Measurements from ENCODE around the gene UQCC5. TPM values are rescaled to one million over a fixed set of nuclear protein-coding genes. Genes with fewer than 3 reads are reported as not detected.

Gene UQCC5
- total and polyA plus RNA-seq, 2 donors (not counting 3 experiments of a cell fraction or from before 2014, with no cell fraction given) = 9.9 to 22.6 TPM

DNA sequence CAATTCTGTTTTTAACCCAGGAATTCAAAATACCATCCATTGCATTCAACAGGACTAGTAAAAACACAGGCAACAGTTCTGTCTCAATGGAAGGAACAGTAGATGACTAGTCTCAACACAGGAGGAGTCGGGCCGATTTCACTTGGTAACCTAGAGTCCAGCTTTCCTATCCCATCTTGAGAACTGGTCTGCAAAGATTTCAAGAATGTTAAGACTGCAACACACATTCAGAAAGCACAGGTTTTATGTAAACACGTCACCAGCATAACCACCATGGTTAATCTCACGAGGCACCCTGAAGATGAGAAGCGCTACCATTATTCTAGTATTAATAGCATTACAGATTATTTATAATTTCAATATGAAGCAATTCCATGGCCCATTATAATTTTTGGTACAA, 22.0 kb downstream of the UQCC5 start:
- no peaks in the 10 kb centered on the region for H3K4me1 ChIP-seq (ENCODE audit: control insufficient read depth, extremely low read depth, insufficient read depth, low read length)
- peaks cover 2% of the 10 kb centered on the region for H3K79me2 ChIP-seq (ENCODE audit: control insufficient read depth, insufficient read depth, low read length)
- H2AFZ ChIP-seq (ENCODE audit: low read depth, low read length) = no peak overlapping the region
- peaks cover 26 to 40% of the 10 kb centered on the region in 2 experiments for H3K36me3 ChIP-seq (ENCODE audit: control insufficient read depth in 2 of 2, extremely low read depth in 1 of 2, insufficient read depth in 2 of 2, low read length in 2 of 2)
- no peak for FAIRE-seq
- ChIA-PET POLR2A (no interaction called here), CTCF (no interaction called here)
- BruUV-seq (replicated peaks) = no TSS peak
- intact Hi-C loops (cut with micrococcal nuclease) (no loop called here), dilution Hi-C loops (cut with MboI; ENCODE audit: extremely low pct_ligation_motif_present, low sequenced_read_pairs) (no loop called here)
- no peak for DNase-seq (ENCODE audit: low read depth, low spot score)
- H3K4me2 ChIP-seq (ENCODE audit: insufficient read depth, low read length) = no peak overlapping the region
- no peak overlapping the region for H3K27ac ChIP-seq (ENCODE audit: insufficient read depth, low read depth, low read length)
- no peaks in the 10 kb centered on the region for H3K9me1 ChIP-seq (replicated peaks; ENCODE audit: control insufficient read depth, extremely low read depth, insufficient read depth, low read length)
- no peaks in the 10 kb centered on the region for H3K9me3 ChIP-seq (replicated peaks; ENCODE audit: control insufficient read depth, insufficient read depth, low read length)
- H4K20me1 ChIP-seq (replicated peaks; ENCODE audit: control insufficient read depth, extremely low read depth, insufficient read depth, low read length) = no peaks in the 10 kb centered on the region
- no peak overlapping the region for H3K4me3 ChIP-seq (replicated peaks in 1 of 3; ENCODE audit: insufficient read depth in 1 of 3, low read depth in 1 of 3, low read length in 3 of 3)
- no peak overlapping the region for H3K9ac ChIP-seq (replicated peaks; ENCODE audit: extremely low read depth, insufficient read depth, low read length)
- TF ChIP-seq MYC (IDR thresholded peaks at IDR 0.05; ENCODE audit: low read depth, low read length) (no peak), GATA2 (IDR thresholded peaks at IDR 0.05; ENCODE audit: insufficient read depth, insufficient read length, low read depth, low read length) (no peak), FOS (IDR thresholded peaks at IDR 0.05; ENCODE audit: borderline replicate concordance, insufficient read depth, low read length) (no peak), JUN (IDR thresholded peaks at IDR 0.05; ENCODE audit: borderline replicate concordance, insufficient read depth, insufficient read length, low read depth) (no peak), POLR2AphosphoS5 (IDR thresholded peaks at IDR 0.05; ENCODE audit: insufficient read depth, low read depth, low read length) (no peak), POLR2A (IDR thresholded peaks at IDR 0.05; ENCODE audit: low read depth, low read length) (no peak), EZH2 (IDR thresholded peaks at IDR 0.05; ENCODE audit: borderline replicate concordance, low read depth, low read length, severe bottlenecking) (no peak)
- TF ChIP-seq, protein P1, sequence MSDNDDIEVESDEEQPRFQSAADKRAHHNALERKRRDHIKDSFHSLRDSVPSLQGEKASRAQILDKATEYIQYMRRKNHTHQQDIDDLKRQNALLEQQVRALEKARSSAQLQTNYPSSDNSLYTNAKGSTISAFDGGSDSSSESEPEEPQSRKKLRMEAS (IDR thresholded peaks at IDR 0.05; ENCODE audit: insufficient read depth, insufficient read length) = no peak
- TF ChIP-seq, protein P2, sequence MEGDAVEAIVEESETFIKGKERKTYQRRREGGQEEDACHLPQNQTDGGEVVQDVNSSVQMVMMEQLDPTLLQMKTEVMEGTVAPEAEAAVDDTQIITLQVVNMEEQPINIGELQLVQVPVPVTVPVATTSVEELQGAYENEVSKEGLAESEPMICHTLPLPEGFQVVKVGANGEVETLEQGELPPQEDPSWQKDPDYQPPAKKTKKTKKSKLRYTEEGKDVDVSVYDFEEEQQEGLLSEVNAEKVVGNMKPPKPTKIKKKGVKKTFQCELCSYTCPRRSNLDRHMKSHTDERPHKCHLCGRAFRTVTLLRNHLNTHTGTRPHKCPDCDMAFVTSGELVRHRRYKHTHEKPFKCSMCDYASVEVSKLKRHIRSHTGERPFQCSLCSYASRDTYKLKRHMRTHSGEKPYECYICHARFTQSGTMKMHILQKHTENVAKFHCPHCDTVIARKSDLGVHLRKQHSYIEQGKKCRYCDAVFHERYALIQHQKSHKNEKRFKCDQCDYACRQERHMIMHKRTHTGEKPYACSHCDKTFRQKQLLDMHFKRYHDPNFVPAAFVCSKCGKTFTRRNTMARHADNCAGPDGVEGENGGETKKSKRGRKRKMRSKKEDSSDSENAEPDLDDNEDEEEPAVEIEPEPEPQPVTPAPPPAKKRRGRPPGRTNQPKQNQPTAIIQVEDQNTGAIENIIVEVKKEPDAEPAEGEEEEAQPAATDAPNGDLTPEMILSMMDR (IDR thresholded peaks at IDR 0.05; ENCODE audit: extremely low read depth in 1 of 2, insufficient read depth in 1 of 2, low read depth in 1 of 2, low read length in 2 of 2) = no peak
- no peaks in the 10 kb centered on the region for H3K27me3 ChIP-seq (ENCODE audit: control insufficient read depth in 2 of 2, insufficient read depth in 2 of 2, low read length in 2 of 2)
